K562 (cell line): ENCODE measurements around the gene RNH1. TPM values are rescaled to one million over a fixed set of nuclear protein-coding genes. Genes with fewer than 3 reads are reported as not detected.
A peak's percentile ranks its signal among the peaks of the same experiment; 100 is the strongest.

Source experiments
- DDX20 ChIP-seq: fragments of 450-650 bp; IDR thresholded peaks from 2 replicates; pipeline ENCODE4 v1.6.1; 2016; ENCODE audit warnings: missing genetic modification characterization, low read depth, mild to moderate bottlenecking, missing compliant biosample characterization, moderate library complexity
- GATA2 ChIP-seq: sonication (generic); formaldehyde crosslinking; IDR thresholded peaks from 2 replicates; pipeline ENCODE4 v1.4.0; 2020; ENCODE audit warnings: mild to moderate bottlenecking, missing genetic modification reagents
- HMG20B ChIP-seq: fragments of 250-450 bp; sonication (Bioruptor Pico); IDR thresholded peaks from 2 replicates; pipeline ENCODE4 v1.5.0; 2021; ENCODE audit warnings: mild to moderate bottlenecking
- MYC ChIP-seq, 2 experiments: fragments of 250-450 bp in 1 of 2; sonication (Bioruptor Pico) in 1 of 2; IDR thresholded peaks; 2 replicates each; pipeline versions ENCODE4 v1.5.1 to v1.6.1; 2012 to 2021; ENCODE audit warnings: low read depth in 2 of 2, borderline replicate concordance in 1 of 2, improper control_type of control experiment in 1 of 2, low read length in 1 of 2, mild to moderate bottlenecking in 1 of 2, moderate library complexity in 1 of 2
- NR0B1 ChIP-seq: fragments of 450-650 bp; IDR thresholded peaks from one replicate; pipeline ENCODE4 v1.6.1; 2018; ENCODE audit warnings: mild to moderate bottlenecking, moderate library complexity; ENCODE audit not compliant: partially characterized antibody
- PHTF2 ChIP-seq: fragments of 250-450 bp; sonication (Bioruptor Pico); IDR thresholded peaks from 2 replicates; pipeline ENCODE4 v1.5.0; 2021; ENCODE audit warnings: mild to moderate bottlenecking
- PREB ChIP-seq: sonication (generic); formaldehyde crosslinking; IDR thresholded peaks from 2 replicates; pipeline ENCODE4 v1.8.1; 2023; ENCODE audit warnings: mild to moderate bottlenecking, missing genetic modification reagents
- SMAD2 ChIP-seq: fragments of 150-350 bp; IDR thresholded peaks from 2 replicates; pipeline ENCODE4 v1.6.1; 2014; ENCODE audit warnings: low read depth, mild to moderate bottlenecking, low read length
- SMARCE1 ChIP-seq: fragments of 450-650 bp; IDR thresholded peaks from 2 replicates; pipeline ENCODE4 v1.7.1; 2016; ENCODE audit warnings: mild to moderate bottlenecking
- TBP ChIP-seq: optimal IDR thresholded peaks from 2 replicates; pipeline ENCODE3; 2011; ENCODE audit warnings: low read depth, low read length, improper control_type of control experiment
- ZNF511 ChIP-seq: sonication (generic); formaldehyde crosslinking; IDR thresholded peaks from 2 replicates; pipeline ENCODE4 v1.8.0; 2022; ENCODE audit warnings: mild to moderate bottlenecking, missing genetic modification reagents
- ZNF778 ChIP-seq: fragments of 450-650 bp; formaldehyde crosslinking; IDR thresholded peaks from 2 replicates; pipeline ENCODE4 v1.4.0; 2020; ENCODE audit warnings: mild to moderate bottlenecking, moderate library complexity
- polyA plus RNA-seq, 8 experiments: library from polyadenylated mRNA; depleted of rRNA in 4 of 8; stranded (reverse) in 5 of 8; unstranded in 3 of 8; fragments of >200 nt; fragmentation: Nextera tagmentation in 2 of 8; fragmentation: Illumina TruSeq in 1 of 8; extraction: Ambion mirVana in 2 of 8; extraction: Trizol in 1 of 8; gene quantifications; 2 replicates each; pipeline versions ENCODE4 v1.2.1 to v1.2.3, GENCODE V29; 2011 to 2014; ENCODE audit warnings: inconsistent platforms in 1 of 8, missing spikeins in 1 of 8
- total RNA-seq, 7 experiments: library from RNA; depleted of rRNA in 6 of 7; stranded (reverse); fragments of >200 nt in 6 of 7; fragmentation: Illumina TruSeq in 2 of 7; extraction: Trizol in 2 of 7; gene quantifications; 2 replicates each; pipeline versions ENCODE4 v1.2.1 to v1.2.3, GENCODE V29; 2011 to 2021; ENCODE audit warnings: low replicate concordance in 1 of 7
- TF ChIP-seq, protein P1 (sequence below): fragments of 450-650 bp; formaldehyde crosslinking; IDR thresholded peaks from 2 replicates; pipeline ENCODE4 v1.4.0; 2020; ENCODE audit warnings: mild to moderate bottlenecking, mixed read lengths
- TF ChIP-seq, protein P2 (sequence below), 2 experiments: fragments of 450-650 bp; formaldehyde crosslinking in 1 of 2; IDR thresholded peaks; 2 replicates each; pipeline versions ENCODE4 v1.4.0 to v1.6.1; 2014 to 2020; ENCODE audit warnings: mild to moderate bottlenecking in 2 of 2, borderline replicate concordance in 1 of 2, low read depth in 1 of 2

Gene RNH1
- total and polyA plus RNA-seq, 9 of the 15 experiments (the other 6 are each of a cell fraction or from before 2014, with no cell fraction given) = 2.5 to 160 (median 44.3) TPM

GRCh38 chr11:518463-519202 lies 11.6 kb upstream of the RNH1 start (continued):
- no peak for TF ChIP-seq DDX20
- no peak for TF ChIP-seq NR0B1
- peak; percentile 51 for TF ChIP-seq TBP
- TF ChIP-seq MYC (IDR thresholded peaks at IDR 0.05; ENCODE audit: low read depth, low read length) = peak; percentile 90
- TF ChIP-seq MYC (CRISPR knock-in tag; IDR thresholded peaks at IDR 0.05; ENCODE audit: borderline replicate concordance, low read depth) = no peak
- TF ChIP-seq, protein P1, sequence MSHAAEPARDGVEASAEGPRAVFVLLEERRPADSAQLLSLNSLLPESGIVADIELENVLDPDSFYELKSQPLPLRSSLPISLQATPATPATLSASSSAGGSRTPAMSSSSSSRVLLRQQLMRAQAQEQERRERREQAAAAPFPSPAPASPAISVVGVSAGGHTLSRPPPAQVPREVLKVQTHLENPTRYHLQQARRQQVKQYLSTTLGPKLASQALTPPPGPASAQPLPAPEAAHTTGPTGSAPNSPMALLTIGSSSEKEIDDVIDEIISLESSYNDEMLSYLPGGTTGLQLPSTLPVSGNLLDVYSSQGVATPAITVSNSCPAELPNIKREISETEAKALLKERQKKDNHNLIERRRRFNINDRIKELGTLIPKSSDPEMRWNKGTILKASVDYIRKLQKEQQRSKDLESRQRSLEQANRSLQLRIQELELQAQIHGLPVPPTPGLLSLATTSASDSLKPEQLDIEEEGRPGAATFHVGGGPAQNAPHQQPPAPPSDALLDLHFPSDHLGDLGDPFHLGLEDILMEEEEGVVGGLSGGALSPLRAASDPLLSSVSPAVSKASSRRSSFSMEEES (CRISPR knock-in tag) = peak; percentile 100
- TF ChIP-seq GATA2 (CRISPR knock-in tag) = no peak
- TF ChIP-seq SMAD2 = no peak
- TF ChIP-seq ZNF511 (CRISPR knock-in tag) = peak; percentile 67
- TF ChIP-seq, protein P2, sequence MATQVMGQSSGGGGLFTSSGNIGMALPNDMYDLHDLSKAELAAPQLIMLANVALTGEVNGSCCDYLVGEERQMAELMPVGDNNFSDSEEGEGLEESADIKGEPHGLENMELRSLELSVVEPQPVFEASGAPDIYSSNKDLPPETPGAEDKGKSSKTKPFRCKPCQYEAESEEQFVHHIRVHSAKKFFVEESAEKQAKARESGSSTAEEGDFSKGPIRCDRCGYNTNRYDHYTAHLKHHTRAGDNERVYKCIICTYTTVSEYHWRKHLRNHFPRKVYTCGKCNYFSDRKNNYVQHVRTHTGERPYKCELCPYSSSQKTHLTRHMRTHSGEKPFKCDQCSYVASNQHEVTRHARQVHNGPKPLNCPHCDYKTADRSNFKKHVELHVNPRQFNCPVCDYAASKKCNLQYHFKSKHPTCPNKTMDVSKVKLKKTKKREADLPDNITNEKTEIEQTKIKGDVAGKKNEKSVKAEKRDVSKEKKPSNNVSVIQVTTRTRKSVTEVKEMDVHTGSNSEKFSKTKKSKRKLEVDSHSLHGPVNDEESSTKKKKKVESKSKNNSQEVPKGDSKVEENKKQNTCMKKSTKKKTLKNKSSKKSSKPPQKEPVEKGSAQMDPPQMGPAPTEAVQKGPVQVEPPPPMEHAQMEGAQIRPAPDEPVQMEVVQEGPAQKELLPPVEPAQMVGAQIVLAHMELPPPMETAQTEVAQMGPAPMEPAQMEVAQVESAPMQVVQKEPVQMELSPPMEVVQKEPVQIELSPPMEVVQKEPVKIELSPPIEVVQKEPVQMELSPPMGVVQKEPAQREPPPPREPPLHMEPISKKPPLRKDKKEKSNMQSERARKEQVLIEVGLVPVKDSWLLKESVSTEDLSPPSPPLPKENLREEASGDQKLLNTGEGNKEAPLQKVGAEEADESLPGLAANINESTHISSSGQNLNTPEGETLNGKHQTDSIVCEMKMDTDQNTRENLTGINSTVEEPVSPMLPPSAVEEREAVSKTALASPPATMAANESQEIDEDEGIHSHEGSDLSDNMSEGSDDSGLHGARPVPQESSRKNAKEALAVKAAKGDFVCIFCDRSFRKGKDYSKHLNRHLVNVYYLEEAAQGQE (IDR thresholded peaks at IDR 0.05; ENCODE audit: borderline replicate concordance) = peak; percentile 96
- TF ChIP-seq, protein P2 (CRISPR knock-in tag; IDR thresholded peaks at IDR 0.05; ENCODE audit: low read depth) = peak; percentile 85
- TF ChIP-seq SMARCE1 = no peak
- TF ChIP-seq PREB (CRISPR knock-in tag) = no peak
- no peak for TF ChIP-seq HMG20B (CRISPR knock-in tag)
- TF ChIP-seq PHTF2 (CRISPR knock-in tag) = no peak
- TF ChIP-seq ZNF778 (CRISPR knock-in tag) = no peak
